Brain pericyte (primary cell): ENCODE measurements around the gene DCTN3.

Source experiments
- DNase-seq: peaks from one replicate; pipeline ENCODE4 v3.0.0-alpha.2; 2012; ENCODE audit warnings: low read depth, low spot score

Gene DCTN3

GRCh38 chr9:34620061-34620994 lies at the start of gene DCTN3:
DCTN3 (minus strand) TSS chr9:34620495; CDS start chr9:34620464, 31 bp downstream.
- DNase-seq, result peak; percentile 73

DNA sequence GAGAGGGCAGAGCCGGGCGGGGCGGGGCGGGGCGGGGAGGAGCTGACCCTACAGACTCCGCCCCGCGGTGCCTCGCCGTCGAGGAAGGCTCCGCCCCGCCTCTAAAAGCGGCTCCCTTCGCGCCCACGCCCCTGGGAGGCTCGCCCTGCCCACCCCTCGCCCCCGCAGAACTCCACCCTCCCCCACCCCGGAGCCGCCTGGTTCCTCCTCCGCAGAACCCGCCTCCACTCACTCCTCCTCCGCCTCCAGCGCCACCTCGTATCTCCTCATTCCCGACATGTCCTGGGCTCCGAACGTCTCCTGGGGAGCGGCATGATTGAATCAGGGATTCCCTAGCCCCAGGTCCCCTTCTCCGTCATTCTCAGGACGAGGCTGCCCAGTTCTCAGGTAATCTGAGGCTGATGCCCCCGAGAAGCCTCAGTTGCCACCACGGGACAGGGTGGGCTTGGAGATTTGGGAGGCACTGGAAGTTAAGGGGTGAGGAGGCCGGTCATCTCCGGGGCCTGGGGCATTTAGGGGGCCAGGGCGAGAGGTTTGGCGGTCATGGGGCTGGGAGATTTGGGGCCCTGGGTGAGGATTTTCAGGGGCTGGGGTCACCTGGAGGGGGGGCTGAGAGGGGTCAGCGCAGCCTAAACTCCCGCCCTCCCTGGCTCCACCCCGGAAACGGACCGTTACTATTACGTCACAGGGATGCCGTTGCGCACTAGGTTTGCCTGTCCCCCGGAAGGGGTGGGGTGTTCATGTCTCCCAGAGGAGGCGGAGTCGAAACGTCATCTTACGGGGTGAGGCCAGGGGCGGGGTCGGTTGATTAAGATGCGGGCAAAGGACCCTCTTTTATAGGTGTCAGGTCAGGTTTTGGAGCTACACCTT lies 45.3 kb upstream of the DCTN3 start:
- DNase-seq, result peak; percentile 72

DNA sequence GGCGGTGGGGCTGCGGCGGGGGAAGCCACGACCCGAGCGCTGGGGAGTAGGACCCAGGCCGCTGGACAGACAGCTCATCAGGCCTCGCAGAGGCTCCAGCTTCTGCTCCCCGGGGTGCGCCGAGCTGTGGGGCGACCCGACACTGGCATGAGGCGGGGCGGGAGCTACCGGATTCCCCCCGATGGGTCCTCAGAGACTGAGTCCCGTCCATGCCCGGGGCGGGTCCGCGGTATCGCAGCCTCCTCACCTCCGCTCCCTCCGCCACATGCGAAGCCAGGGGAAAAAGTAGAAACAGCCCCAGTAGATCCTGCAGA lies 44.7 kb upstream of the DCTN3 start:
- no peak for DNase-seq

- peak; percentile 34 for DNase-seq
Measured at GRCh38 chr9:34664281-34665066, 44.2 kb upstream of the DCTN3 start.

GRCh38 chr9:34663303-34663605 lies 43.0 kb upstream of the DCTN3 start:
- DNase-seq, result no peak

DNA sequence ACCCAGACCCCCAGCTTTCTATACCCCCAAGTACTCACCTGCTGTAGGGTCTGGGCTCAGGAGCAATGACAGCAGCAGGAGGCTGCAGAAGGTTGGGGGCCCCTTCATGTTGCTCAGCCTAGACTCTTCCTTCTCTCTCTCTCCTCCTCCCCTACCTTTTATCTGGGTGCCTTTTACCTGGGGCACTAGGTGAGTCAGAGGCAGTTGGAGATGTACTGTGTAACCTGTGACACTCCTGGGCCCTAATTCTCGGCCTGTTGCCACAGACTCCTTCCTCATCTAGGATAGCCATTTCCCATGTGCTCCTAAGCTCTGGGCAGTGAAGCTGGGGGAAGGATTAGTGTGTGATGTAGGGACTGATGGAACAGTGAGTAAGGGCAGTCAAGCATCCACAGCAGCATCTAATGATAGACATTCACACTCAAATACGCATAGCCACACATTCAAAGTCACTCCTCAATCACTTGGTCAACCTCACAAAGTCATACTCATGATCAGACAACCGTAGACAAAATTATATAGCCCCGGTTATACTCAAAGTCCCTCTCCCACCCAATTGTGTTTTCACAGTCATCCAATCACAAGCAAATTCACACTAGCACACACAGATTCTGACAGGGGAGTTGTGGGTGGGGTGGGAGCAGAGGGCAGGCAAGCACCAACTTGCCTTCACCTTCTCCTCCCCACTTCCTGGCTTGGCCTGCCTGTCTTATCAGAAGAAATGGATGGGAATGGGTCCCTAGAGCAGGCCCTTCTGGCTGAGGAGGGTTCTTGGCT lies 42.4 kb upstream of the DCTN3 start, which contains the start of gene CCL27:
Gene CCL27 (minus strand): TSS at position 132 of the 777 bp plus-strand sequence. CDS start 24 bp downstream, at position 108.
- DNase-seq, result no peak

GRCh38 chr9:34659592-34660253 lies 39.4 kb upstream of the DCTN3 start:
- no peak for DNase-seq

- DNase-seq, result no peak
Measured at GRCh38 chr9:34658461-34658860, 38.2 kb upstream of the DCTN3 start.

GRCh38 chr9:34656992-34657391 lies 36.7 kb upstream of the DCTN3 start:
- no peak for DNase-seq

DNA sequence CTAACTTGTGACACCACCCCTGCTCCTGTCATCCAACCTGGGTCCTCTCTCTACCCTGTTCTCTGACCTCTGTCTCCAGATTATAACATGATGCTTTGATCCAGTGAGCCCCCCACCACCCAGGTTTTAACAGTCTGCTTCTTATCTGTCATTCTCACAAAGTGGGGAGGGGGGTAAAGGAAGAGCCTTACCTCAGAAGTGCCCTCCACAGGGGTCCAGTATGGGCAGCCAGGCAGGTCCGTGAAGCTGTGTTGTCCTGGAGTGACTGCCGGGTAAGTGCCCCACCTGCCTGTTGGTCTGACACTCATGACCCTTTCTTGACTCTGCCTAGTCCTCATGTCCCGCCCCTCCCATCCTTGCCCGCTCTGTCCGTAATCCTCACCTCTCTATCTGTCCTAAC lies 35.1 kb upstream of the DCTN3 start:
- no peak for DNase-seq

- DNase-seq, result no peak
Measured at GRCh38 chr9:34654323-34655051, 34.2 kb upstream of the DCTN3 start.

GRCh38 chr9:34653151-34654072 lies 33.1 kb upstream of the DCTN3 start:
- DNase-seq, result no peak

GRCh38 chr9:34652602-34653000 lies 32.3 kb upstream of the DCTN3 start:
- DNase-seq, result no peak

GRCh38 chr9:34651876-34652601 lies 31.7 kb upstream of the DCTN3 start, which contains the start of gene IL11RA:
IL11RA (plus strand) TSS chr9:34652185; CDS start chr9:34655218, 3,033 bp downstream.
- no peak for DNase-seq

DNA sequence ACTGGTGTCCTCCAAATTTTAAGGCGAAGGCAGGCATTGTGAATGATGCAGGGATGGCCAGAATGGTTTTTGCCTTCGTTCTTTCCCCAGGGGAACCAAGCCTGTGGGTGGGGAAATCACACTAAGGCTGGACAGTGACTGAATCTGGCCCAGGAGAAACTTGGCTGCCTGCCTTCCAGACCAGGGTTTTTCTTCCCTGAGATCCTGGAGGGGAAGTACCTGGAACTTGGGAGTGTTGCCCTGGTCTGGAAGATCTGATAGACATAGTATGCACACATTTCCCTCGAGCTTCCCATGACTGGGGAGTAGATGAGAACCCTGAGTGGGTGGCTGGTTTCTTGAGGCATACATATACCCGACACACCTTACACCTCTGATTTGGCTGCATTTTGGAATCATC lies 31.0 kb upstream of the DCTN3 start:
- no peak for DNase-seq

GRCh38 chr9:34650816-34651215 lies 30.5 kb upstream of the DCTN3 start:
- no peak for DNase-seq

GRCh38 chr9:34648673-34649072 lies 28.4 kb upstream of the DCTN3 start:
- no peak for DNase-seq

- no peak for DNase-seq
Measured at GRCh38 chr9:34647651-34648050, 27.4 kb upstream of the DCTN3 start.
